GM23338 (cell line): ENCODE results near the gene LRMDA. TPM values are rescaled to one million over a fixed set of nuclear protein-coding genes. Genes with fewer than 3 reads are reported as not detected.

Experiments used
- ATAC-seq: fragments of 200-7000 bp; cut with Tn5 transposase; 3 replicates; pipeline ENCODE4 v1.9.1; 2020
- DNase-seq: peaks from one replicate; pipeline ENCODE4 v3.0.0-alpha.2; 2015; ENCODE audit warnings: low spot score
- H2AFZ ChIP-seq: fragments of 200-600 bp; sonication (generic); 2 replicates; pipeline ENCODE4 v1.8.0; 2016; ENCODE audit warnings: antibody characterized with exemption, mild to moderate bottlenecking, moderate library complexity
- H3F3A ChIP-seq: fragments of 200-600 bp; sonication (generic); replicated peaks from 2 replicates; pipeline ENCODE4 v1.8.0; 2017; ENCODE audit warnings: antibody characterized with exemption, mixed run types, low read depth
- H3K27ac ChIP-seq: fragments of 200-600 bp; sonication (generic); 2 replicates; pipeline ENCODE4 v1.6.1; 2016; ENCODE audit warnings: low read depth
- H3K27me3 ChIP-seq: fragments of 200-600 bp; sonication (generic); 2 replicates; pipeline ENCODE4 v1.8.0; 2016; ENCODE audit warnings: mild to moderate bottlenecking, mixed run types, moderate library complexity; ENCODE audit not compliant: insufficient read depth
- H3K36me3 ChIP-seq: fragments of 200-600 bp; sonication (generic); 2 replicates; pipeline ENCODE4 v1.8.0; 2016; ENCODE audit warnings: mild to moderate bottlenecking; ENCODE audit not compliant: insufficient read depth
- H3K4me1 ChIP-seq: fragments of 200-600 bp; sonication (generic); 2 replicates; pipeline ENCODE4 v1.8.0; 2016; ENCODE audit warnings: mild to moderate bottlenecking, moderate library complexity; ENCODE audit not compliant: insufficient read depth
- H3K4me2 ChIP-seq: fragments of 200-600 bp; sonication (generic); 2 replicates; pipeline ENCODE4 v1.7.1; 2017; ENCODE audit warnings: mixed run types
- H3K4me3 ChIP-seq: fragments of 200-600 bp; sonication (generic); 2 replicates; pipeline ENCODE4 v1.6.1; 2016; ENCODE audit warnings: mixed run types
- H3K79me2 ChIP-seq: fragments of 200-600 bp; sonication (generic); replicated peaks from 2 replicates; pipeline ENCODE4 v1.8.0; 2017; ENCODE audit warnings: mild to moderate bottlenecking; ENCODE audit not compliant: insufficient read depth
- H3K9me2 ChIP-seq: fragments of 200-600 bp; sonication (generic); 2 replicates; pipeline ENCODE4 v1.8.0; 2017; ENCODE audit not compliant: insufficient read depth
- H4K20me1 ChIP-seq: fragments of 200-600 bp; sonication (generic); replicated peaks from 2 replicates; pipeline ENCODE4 v1.8.0; 2017; ENCODE audit warnings: mild to moderate bottlenecking; ENCODE audit not compliant: insufficient read depth
- H3K27ac Mint-ChIP-seq: 2 replicates; pipeline ENCODE4 v1.8.0; 2020; ENCODE audit warnings: inconsistent platforms, mild to moderate bottlenecking, moderate library complexity, mixed read lengths
- H3K27me3 Mint-ChIP-seq: 3 replicates; pipeline ENCODE4 v1.8.0; 2022; ENCODE audit warnings: low read depth, mild to moderate bottlenecking, moderate library complexity, mixed read lengths, inconsistent platforms; ENCODE audit not compliant: insufficient read depth, poor library complexity
- H3K36me3 Mint-ChIP-seq: 3 replicates; pipeline ENCODE4 v1.8.0; 2021; ENCODE audit warnings: low read depth, mild to moderate bottlenecking, inconsistent platforms, moderate library complexity, mixed read lengths
- H3K4me1 Mint-ChIP-seq: 3 replicates; pipeline ENCODE4 v1.8.0; 2020; ENCODE audit warnings: mild to moderate bottlenecking, inconsistent platforms, mixed read lengths
- H3K4me3 Mint-ChIP-seq: 3 replicates; pipeline ENCODE4 v1.8.0; 2021; ENCODE audit warnings: moderate library complexity, mild to moderate bottlenecking, inconsistent platforms, mixed read lengths
- H3K9me3 Mint-ChIP-seq: 3 replicates; pipeline ENCODE4 v1.8.0; 2020; ENCODE audit warnings: moderate library complexity, mild to moderate bottlenecking, inconsistent platforms, mixed read lengths
- EZH2 ChIP-seq: fragments of 200-600 bp; sonication (generic); IDR thresholded peaks from one replicate; pipeline ENCODE4 v1.8.0; 2017; ENCODE audit warnings: antibody characterized with exemption, mild to moderate bottlenecking, low read depth; ENCODE audit not compliant: unreplicated experiment
- EZH2phosphoT487 ChIP-seq: fragments of 200-600 bp; sonication (generic); IDR thresholded peaks from one replicate; pipeline ENCODE4 v1.8.1; 2018; ENCODE audit warnings: antibody characterized with exemption; ENCODE audit not compliant: unreplicated experiment
- STAT1 ChIP-seq: IDR thresholded peaks from one replicate; pipeline ENCODE4 v1.6.1; 2016; ENCODE audit warnings: antibody characterized with exemption; ENCODE audit not compliant: unreplicated experiment
- ZNF331 ChIP-seq: fragments of 250-450 bp; sonication (Bioruptor Pico); IDR thresholded peaks from 2 replicates; pipeline ENCODE4 v1.5.0; 2020; ENCODE audit warnings: low read depth, mild to moderate bottlenecking, moderate library complexity
- polyA plus RNA-seq: library from polyadenylated mRNA; unstranded; fragments of >200 nt; fragmentation: Nextera tagmentation; extraction: Ambion mirVana; gene quantifications from 2 replicates; pipeline ENCODE4 v1.2.1, GENCODE V29; 2016
- total RNA-seq: library from RNA; depleted of rRNA; stranded (reverse); fragments of >200 nt; shearing (Covaris generic); gene quantifications from 2 replicates; pipeline ENCODE4 v1.2.3, GENCODE V29; 2014
- TF ChIP-seq, protein P1 (sequence below): fragments of 250-450 bp; sonication (Bioruptor Pico); IDR thresholded peaks from 2 replicates; pipeline ENCODE4 v1.5.0; 2020; ENCODE audit warnings: mild to moderate bottlenecking, moderate library complexity
- TF ChIP-seq, protein P2 (sequence below), 2 experiments: fragments of 200-600 bp in 1 of 2; sonication (generic) in 1 of 2; conservative IDR thresholded peaks; 2 replicates each; pipeline versions ENCODE4 v1.5.1 to v1.6.1; 2016 to 2017; ENCODE audit warnings: antibody characterized with exemption in 2 of 2, low read depth in 2 of 2, mild to moderate bottlenecking in 2 of 2, moderate library complexity in 1 of 2

LRMDA gene
- total and polyA plus RNA-seq, 2 experiments from 2014 or later = 0.90 to 1.8 TPM

DNA sequence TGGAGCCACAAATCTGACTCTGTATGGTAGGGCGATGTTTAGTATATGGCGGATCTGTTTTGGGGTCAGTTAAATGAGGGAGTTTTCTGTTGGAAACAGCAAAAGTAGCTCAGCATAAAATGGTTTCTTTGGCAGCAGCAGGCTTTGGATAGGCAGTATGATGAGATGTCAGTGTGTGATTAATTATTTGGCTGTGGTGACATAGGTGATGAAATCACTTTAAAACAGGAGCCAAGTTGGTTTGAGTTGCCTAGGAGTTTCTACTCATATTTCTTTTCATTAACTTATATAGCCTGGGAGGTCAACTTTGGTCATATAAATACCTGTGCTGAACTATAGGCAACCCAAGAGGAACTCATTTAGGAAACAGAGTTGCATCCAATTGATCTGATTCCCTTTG, 291.2 kb downstream of the LRMDA start:
- peaks cover 8% of the 10 kb centered on the region; the same call in 1 of the 2 replicates for H3K9me2 ChIP-seq
- H3K4me3 Mint-ChIP-seq = no peak overlapping the region
- no peaks in the 10 kb centered on the region for H3F3A ChIP-seq
- no peaks in the 10 kb centered on the region for H3K4me1 ChIP-seq
- DNase-seq = no peak
- H3K4me3 ChIP-seq = no peak overlapping the region
- H3K79me2 ChIP-seq = no peaks in the 10 kb centered on the region
- H3K36me3 ChIP-seq = no peaks in the 10 kb centered on the region
- no peak overlapping the region for H3K27ac ChIP-seq
- no peak overlapping the region for H2AFZ ChIP-seq
- H3K36me3 Mint-ChIP-seq = no peaks in the 10 kb centered on the region
- no peak for ATAC-seq
- no peaks in the 10 kb centered on the region for H3K4me1 Mint-ChIP-seq
- no peaks in the 10 kb centered on the region for H4K20me1 ChIP-seq
- H3K27me3 ChIP-seq = no peaks in the 10 kb centered on the region
- no peak overlapping the region for H3K4me2 ChIP-seq
- no peaks in the 10 kb centered on the region for H3K9me3 Mint-ChIP-seq
- H3K27ac Mint-ChIP-seq = no peak overlapping the region
- TF ChIP-seq EZH2phosphoT487 (no peak), EZH2 (no peak), STAT1 (no peak), ZNF331 (CRISPR knock-in tag) (no peak)
- TF ChIP-seq, protein P1, sequence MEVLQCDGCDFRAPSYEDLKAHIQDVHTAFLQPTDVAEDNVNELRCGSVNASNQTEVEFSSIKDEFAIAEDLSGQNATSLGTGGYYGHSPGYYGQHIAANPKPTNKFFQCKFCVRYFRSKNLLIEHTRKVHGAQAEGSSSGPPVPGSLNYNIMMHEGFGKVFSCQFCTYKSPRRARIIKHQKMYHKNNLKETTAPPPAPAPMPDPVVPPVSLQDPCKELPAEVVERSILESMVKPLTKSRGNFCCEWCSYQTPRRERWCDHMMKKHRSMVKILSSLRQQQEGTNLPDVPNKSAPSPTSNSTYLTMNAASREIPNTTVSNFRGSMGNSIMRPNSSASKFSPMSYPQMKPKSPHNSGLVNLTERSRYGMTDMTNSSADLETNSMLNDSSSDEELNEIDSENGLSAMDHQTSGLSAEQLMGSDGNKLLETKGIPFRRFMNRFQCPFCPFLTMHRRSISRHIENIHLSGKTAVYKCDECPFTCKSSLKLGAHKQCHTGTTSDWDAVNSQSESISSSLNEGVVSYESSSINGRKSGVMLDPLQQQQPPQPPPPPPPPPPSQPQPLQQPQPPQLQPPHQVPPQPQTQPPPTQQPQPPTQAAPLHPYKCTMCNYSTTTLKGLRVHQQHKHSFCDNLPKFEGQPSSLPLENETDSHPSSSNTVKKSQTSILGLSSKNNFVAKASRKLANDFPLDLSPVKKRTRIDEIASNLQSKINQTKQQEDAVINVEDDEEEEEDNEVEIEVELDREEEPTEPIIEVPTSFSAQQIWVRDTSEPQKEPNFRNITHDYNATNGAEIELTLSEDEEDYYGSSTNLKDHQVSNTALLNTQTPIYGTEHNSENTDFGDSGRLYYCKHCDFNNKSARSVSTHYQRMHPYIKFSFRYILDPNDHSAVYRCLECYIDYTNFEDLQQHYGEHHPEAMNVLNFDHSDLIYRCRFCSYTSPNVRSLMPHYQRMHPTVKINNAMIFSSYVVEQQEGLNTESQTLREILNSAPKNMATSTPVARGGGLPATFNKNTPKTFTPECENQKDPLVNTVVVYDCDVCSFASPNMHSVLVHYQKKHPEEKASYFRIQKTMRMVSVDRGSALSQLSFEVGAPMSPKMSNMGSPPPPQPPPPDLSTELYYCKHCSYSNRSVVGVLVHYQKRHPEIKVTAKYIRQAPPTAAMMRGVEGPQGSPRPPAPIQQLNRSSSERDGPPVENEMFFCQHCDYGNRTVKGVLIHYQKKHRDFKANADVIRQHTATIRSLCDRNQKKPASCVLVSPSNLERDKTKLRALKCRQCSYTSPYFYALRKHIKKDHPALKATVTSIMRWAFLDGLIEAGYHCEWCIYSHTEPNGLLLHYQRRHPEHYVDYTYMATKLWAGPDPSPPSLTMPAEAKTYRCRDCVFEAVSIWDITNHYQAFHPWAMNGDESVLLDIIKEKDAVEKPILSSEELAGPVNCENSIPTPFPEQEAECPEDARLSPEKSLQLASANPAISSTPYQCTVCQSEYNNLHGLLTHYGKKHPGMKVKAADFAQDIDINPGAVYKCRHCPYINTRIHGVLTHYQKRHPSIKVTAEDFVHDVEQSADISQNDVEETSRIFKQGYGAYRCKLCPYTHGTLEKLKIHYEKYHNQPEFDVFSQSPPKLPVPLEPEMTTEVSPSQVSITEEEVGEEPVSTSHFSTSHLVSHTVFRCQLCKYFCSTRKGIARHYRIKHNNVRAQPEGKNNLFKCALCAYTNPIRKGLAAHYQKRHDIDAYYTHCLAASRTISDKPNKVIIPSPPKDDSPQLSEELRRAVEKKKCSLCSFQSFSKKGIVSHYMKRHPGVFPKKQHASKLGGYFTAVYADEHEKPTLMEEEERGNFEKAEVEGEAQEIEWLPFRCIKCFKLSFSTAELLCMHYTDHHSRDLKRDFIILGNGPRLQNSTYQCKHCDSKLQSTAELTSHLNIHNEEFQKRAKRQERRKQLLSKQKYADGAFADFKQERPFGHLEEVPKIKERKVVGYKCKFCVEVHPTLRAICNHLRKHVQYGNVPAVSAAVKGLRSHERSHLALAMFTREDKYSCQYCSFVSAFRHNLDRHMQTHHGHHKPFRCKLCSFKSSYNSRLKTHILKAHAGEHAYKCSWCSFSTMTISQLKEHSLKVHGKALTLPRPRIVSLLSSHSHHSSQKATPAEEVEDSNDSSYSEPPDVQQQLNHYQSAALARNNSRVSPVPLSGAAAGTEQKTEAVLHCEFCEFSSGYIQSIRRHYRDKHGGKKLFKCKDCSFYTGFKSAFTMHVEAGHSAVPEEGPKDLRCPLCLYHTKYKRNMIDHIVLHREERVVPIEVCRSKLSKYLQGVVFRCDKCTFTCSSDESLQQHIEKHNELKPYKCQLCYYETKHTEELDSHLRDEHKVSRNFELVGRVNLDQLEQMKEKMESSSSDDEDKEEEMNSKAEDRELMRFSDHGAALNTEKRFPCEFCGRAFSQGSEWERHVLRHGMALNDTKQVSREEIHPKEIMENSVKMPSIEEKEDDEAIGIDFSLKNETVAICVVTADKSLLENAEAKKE = no peak
- TF ChIP-seq, protein P2, sequence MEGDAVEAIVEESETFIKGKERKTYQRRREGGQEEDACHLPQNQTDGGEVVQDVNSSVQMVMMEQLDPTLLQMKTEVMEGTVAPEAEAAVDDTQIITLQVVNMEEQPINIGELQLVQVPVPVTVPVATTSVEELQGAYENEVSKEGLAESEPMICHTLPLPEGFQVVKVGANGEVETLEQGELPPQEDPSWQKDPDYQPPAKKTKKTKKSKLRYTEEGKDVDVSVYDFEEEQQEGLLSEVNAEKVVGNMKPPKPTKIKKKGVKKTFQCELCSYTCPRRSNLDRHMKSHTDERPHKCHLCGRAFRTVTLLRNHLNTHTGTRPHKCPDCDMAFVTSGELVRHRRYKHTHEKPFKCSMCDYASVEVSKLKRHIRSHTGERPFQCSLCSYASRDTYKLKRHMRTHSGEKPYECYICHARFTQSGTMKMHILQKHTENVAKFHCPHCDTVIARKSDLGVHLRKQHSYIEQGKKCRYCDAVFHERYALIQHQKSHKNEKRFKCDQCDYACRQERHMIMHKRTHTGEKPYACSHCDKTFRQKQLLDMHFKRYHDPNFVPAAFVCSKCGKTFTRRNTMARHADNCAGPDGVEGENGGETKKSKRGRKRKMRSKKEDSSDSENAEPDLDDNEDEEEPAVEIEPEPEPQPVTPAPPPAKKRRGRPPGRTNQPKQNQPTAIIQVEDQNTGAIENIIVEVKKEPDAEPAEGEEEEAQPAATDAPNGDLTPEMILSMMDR (conservative IDR thresholded peaks at IDR 0.05; ENCODE audit: low read depth in 2 of 2) = no peak
- peaks cover 5% of the 10 kb centered on the region for H3K27me3 Mint-ChIP-seq
